Left ventricle myocardium superior (tissue), 1 donor: ENCODE data around the gene NAA20. TPM values are rescaled to one million over a fixed set of nuclear protein-coding genes. Genes with fewer than 3 reads are reported as not detected.
"Not testable (repeated sequence)": the region's sequence is repeated elsewhere in the genome, so short reads cannot be mapped to it uniquely, and the experiment has no call there.

Source experiments
- ATAC-seq: fragments of 200-7000 bp; cut with Tn5 transposase; one replicate; pipeline ENCODE4 v1.9.1; 2020; ENCODE audit warnings: mild to moderate bottlenecking, moderate library complexity
- DNase-seq: peaks from one replicate; pipeline ENCODE4 v3.0.0-alpha.2; 2020
- intact Hi-C: fragments of 100-400 bp; cut with micrococcal nuclease; formaldehyde crosslinking; loops from one replicate; pipeline ENCODE4 v1.11.0; 2022
- total RNA-seq: library from RNA; stranded (reverse); fragmentation: NEBNext Ultra II Directional; extraction: Animal tissue kit (Norgen Biotek cat#: 25700); gene quantifications from one replicate; pipeline ENCODE4 v1.2.1, GENCODE V29; 2021
- donor health status: DM: no; HTN: yes; CAD: no; lungs with severe emphysema.

Gene NAA20
- total RNA-seq, 1 donor from 2014 or later, result 65.0 TPM

GRCh38 chr20:19986419-19986818 is 30.7 kb upstream of the NAA20 start:
- intact Hi-C loops, result no loop called here
- DNase-seq, result no peak

DNA sequence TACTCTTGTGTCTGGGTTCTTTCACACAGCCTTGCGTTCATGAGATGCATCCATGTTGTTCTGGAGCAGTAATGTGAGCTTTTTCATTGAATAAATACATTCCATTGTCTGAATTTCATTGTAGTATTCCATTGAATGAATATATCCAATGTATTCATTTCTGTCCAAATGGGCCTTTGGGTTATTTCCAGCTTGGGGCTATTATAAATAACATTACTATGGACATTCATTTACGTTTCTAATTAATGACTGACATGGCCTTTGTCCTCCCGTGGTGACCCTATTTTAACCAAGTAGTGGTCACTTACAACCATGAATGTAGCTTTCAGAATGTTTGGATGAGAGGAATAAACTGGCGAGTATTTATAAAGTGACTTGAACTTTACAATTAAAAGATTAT is 30.1 kb upstream of the NAA20 start:
- no peak for ATAC-seq
- no peak for DNase-seq
- intact Hi-C loops, result no loop called here

More at GRCh38 chr20:19986419-19986818, 30.7 kb upstream of the NAA20 start:
- ATAC-seq, result peak; percentile 23

GRCh38 chr20:19990850-19991249 is 26.3 kb upstream of the NAA20 start:
- intact Hi-C loops, result loop anchor here (10.0 kb wide), 1 partner anchor 46 kb away; no protein-coding TSS in a partner anchor
- DNase-seq, result no peak
- no peak for ATAC-seq

GRCh38 chr20:19991308-19991707 is 25.9 kb upstream of the NAA20 start:
- intact Hi-C loops, result loop anchor here (10.0 kb wide), 1 partner anchor 47 kb away; no protein-coding TSS in a partner anchor
- no peak for DNase-seq
- ATAC-seq, result no peak

- intact Hi-C loops, result loop anchor here (10.0 kb wide), 1 partner anchor 47 kb away; no protein-coding TSS in a partner anchor
- DNase-seq (no peak), ATAC-seq (no peak)
Measured at GRCh38 chr20:19991854-19992253, 25.3 kb upstream of the NAA20 start.

GRCh38 chr20:19992996-19993908 is 23.9 kb upstream of the NAA20 start:
- intact Hi-C loops, result loop anchor here (10.0 kb wide), 1 partner anchor 48 kb away; no protein-coding TSS in a partner anchor
- peak; percentile 70 for ATAC-seq
- no peak for DNase-seq

DNA sequence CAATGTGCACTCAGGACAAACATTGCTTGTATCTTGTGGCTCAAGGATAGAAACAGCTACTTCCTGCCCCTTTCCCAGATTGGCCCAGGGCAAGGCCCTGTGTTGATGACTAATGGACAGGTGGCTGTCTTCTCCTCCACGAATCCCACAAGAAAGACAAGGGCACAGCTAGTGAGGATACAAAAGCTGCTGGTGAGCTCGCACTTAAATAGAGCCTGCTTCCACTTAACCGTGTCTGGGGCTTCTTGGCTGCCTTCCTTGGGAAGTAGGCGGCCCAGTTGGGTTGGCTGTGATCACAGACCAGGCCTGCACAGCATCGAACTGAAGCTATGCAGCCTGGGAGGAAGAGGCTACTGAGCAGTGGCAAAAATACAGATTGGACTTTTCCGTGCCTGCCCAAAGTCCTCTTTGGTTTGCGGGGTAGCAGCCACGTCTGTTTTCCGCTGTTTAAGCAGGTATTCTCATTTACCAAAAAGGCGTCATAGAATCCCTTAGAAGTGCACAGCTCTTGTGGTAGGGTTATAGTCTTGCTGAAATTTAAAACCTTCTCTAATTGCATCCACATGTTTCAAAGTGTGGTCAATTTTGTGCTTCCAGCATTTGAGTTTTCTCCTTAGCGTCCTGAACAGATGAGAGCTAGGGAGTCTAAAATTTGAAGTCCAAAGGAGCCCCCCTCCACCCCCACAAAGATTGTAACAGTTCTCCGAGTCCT is 23.0 kb upstream of the NAA20 start:
- intact Hi-C loops, result loop anchor here (10.0 kb wide), 1 partner anchor 49 kb away; no protein-coding TSS in a partner anchor
- DNase-seq (peak; percentile 64), ATAC-seq (peak; percentile 86)

DNA sequence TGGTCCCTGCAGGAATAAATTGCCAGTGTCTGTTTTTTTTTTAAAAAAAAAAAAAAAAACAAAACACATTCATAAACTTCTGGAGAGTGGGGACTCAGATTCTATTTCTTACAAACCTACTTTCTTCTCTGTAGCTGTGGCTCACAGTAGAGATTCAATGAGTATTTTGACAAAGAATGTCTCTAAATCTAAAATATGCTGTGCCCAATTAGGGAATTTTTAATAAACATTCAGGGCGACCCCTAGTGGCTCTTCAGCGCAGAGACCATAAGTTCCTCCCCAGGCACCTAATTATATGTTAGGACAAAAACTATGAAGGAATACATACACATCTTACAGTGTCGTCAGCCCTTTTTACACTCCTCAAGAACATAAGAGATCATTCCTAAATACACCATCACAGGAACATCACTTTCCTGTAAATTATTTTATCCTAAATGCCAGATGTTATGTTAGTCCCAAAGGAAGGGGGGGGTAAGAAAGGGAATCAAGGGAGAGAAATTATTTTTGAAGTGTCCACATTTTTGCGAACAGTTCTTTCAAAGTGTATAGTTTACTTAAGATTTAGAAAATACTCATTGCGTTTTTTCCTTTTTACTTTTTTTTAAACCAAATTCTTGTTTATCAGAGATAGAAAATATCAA is 21.8 kb upstream of the NAA20 start:
- intact Hi-C loops, result loop anchor here (5.0 to 10.0 kb wide), 2 partner anchors 51 to 208 kb away; no protein-coding TSS in a partner anchor
- ATAC-seq, result peak; percentile 35
- no peak for DNase-seq

GRCh38 chr20:19996222-19996621 is 20.9 kb upstream of the NAA20 start:
- DNase-seq (no peak), ATAC-seq (no peak)
- intact Hi-C loops, result loop anchor here (5.0 to 10.0 kb wide), 2 partner anchors 51 to 209 kb away; no protein-coding TSS in a partner anchor

GRCh38 chr20:19996917-19997316 is 20.2 kb upstream of the NAA20 start:
- DNase-seq, result no peak
- intact Hi-C loops, result loop anchor here (5.0 to 10.0 kb wide), 2 partner anchors 52 to 210 kb away; no protein-coding TSS in a partner anchor
- no peak for ATAC-seq

GRCh38 chr20:19998990-19999705 is 18.0 kb upstream of the NAA20 start:
- DNase-seq (no peak), ATAC-seq (no peak)
- intact Hi-C loops, result loop anchor here (5.0 to 10.0 kb wide), 2 partner anchors 54 to 212 kb away; no protein-coding TSS in a partner anchor

DNA sequence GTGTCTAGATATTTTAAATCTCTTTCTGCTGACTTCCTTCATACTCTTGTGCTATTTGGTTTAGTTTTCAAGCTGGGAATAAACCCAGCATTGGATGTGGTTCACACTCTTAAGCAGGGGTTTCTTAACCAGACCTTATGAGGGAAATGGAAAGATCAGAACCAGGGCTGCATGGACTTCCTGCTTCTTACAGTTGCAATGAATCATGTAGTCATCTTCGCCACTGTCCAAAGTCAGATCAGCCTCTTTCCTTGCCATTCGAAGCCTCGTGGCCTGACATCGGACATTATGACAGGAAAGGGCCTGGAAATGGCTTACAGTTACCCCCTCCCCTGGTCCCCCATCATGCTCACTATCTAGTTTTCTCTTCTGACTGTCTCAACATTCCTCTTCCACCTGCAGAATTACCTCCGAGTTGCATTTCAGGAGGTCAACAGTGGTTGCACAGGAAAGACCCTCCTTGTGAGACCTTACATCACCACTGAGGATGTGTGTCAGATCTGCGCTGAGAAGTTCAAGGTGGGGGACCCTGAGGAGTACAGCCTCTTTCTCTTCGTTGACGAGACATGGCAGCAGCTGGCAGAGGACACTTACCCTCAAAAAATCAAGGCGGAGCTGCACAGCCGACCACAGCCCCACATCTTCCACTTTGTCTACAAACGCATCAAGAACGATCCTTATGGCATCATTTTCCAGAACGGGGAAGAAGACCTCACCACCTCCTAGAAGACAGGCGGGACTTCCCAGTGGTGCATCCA is 16.8 kb upstream of the NAA20 start:
- no peak for DNase-seq
- ATAC-seq, result no peak
- intact Hi-C loops, result no loop called here

DNA sequence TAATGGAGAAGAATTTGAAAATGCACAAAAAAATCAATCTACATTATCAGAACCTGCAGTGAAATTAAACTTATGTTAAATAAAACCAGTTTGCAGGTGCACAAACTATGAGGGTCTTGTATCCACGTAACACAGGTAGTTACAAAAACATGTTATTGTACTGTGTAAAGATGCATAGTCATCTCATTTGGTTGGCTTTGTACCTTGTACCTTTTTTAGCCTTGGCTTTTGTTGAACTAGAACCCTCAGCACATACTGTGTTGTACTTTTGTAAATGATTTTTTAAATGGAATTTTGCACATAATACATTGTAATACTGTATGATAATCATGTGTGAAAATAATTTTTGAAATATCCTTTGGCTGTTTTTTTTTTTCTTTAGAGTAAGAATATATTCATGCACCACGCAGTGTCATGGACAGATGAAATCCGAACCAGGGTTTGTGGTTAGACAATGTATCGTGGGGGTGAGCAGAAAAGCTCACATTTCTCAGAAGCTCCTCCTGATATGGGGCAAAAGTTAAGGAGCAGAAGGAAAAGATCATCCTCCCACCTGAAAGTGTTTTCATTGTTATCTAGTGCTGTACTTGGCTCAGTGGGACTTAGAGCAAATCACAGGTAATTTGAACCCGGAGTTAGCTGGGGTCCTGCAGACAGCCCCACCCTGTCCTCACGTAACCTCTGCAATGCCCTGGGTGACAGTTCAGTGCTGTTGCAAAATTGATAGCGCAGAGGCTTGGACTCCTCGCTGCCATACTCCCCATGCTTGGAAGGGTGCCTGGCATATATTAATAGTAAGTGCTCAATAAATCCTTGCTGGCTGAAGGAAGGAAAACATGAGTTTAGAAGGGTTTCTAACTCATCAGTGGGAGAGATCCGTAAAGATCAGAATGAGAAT is 14.8 kb upstream of the NAA20 start:
- no peak for DNase-seq
- peak; percentile 51 for ATAC-seq
- intact Hi-C loops, result no loop called here

DNA sequence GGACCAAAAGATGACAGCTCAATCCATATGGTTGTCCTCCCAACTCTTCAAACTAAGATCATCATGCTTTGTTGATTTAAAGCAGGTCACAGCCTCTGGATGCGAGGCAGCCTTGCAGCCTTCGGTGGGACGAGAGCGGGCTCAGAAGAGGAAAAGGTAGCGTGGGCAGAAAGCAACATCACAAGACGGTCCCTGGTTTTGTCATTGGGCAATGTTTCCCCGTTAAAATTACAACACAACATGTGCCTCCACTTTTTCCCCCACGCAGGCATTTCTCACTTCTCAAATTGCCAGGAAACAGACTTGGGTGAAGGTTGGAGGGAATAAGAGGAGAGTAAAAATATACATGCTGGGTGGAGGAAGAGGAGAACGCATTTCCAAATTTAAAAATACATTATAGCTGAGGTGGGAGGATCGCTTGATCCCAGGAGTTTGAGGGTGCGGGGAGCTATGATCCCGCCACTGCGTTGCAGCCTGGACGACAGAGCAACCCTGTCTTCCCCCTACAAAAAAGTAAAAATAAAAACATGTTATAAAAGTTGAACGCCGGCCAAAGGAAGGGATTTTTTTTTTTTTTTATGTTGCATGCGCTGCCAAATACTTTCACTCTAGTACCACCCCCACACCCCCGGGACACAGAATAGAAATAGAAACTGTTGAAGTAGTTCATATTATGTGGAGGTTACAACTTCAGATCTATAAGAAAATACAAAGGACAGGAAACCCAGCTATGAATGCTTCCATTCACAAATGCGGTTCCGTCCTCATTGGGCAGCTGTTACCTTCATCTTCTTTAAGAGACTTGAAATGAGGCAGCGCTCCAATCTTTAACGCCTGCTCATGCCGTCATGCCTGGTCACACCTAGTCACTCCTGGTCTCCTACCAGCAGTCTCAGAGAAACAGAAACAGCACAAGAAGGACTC is 13.9 kb upstream of the NAA20 start:
- DNase-seq (no peak), ATAC-seq (peak; percentile 70)
- intact Hi-C loops, result no loop called here

DNA sequence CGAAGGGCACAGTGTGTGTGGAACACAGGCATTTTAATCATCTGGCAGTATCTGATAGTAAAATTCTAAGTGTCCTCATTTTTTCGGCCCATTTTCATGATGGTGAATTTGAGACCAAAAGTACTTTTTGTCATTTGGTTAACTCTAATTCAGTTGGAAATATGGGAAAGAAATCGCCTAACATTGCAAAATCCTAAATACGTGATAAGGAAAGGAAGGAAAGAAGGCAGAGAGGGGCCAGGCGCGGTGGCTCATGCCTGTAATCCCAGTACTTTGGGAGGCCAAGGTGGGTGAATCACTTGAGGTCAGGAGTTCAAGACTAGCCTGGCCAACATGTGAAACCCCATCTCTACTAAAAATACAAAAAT is 13.2 kb upstream of the NAA20 start:
- intact Hi-C loops, ATAC-seq, DNase-seq: not testable (repeated sequence)

- no peak for ATAC-seq
- DNase-seq, result no peak
- intact Hi-C loops, result no loop called here
Measured at GRCh38 chr20:20005342-20005741, 11.8 kb upstream of the NAA20 start.
